NCI-H146 treated with DMSO at 0.1 percent for 48 hours (cell line): Measurements from ENCODE around the gene CREBBP.

Experiments
- DNase-seq: peaks from one replicate; lab custom pipeline; 2025; ENCODE audit not compliant: unreplicated experiment; lab: John Stamatoyannopoulos, UW

CREBBP gene

GRCh38 chr16:3879887-3880564, 487 bp downstream of the CREBBP start:
- peak; percentile 36 for DNase-seq

GRCh38 chr16:3879258-3879886, 1.1 kb downstream of the CREBBP start:
- no peak for DNase-seq

- DNase-seq, result no peak
Observed at GRCh38 chr16:3878610-3879009, 1.9 kb downstream of the CREBBP start.

GRCh38 chr16:3876695-3877094, 3.8 kb downstream of the CREBBP start:
- no peak for DNase-seq

- no peak for DNase-seq
Observed at GRCh38 chr16:3876160-3876559, 4.4 kb downstream of the CREBBP start.

DNA sequence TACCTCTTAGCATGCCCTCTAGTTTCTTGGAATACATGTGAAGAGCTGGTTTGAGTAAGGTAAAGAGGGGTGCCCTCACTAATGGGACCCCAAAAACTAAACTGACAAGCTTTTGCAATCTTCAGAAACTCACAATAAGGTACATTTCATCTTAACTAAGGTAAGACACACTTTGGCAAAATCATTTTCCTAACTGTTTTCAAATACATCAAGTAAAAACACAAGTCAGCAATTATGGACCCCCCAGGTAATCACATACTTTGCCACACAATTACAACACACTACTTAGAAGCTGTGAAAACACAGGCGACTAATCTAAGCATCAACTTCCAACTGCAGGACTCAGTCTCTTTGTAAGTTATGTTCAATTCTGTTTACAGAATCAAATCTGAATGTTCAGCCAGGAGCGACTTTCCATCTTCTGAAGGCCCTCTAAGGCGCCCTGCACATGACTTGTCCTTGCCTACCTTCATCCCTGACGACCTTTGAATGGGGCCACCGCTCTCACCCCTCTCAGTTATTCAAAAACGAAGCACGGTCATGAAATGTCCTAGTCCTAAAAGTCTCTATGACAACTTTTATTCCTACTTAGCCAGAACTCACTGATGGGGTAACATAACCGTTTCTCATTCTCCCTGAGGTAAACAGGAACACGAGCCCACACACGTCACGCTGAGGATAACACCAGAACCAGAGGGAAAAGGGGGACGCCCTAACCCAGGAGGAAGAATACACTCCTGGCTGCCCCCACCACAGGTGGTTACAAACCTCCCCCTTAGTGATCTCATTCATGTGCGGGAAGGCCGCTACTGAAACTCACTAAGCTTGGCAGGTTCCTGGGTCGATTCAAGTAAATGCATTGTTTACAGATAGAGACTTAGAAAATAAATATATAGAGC, 5.5 kb downstream of the CREBBP start:
- no peak for DNase-seq

- no peak for DNase-seq
Observed at GRCh38 chr16:3874242-3874641, 6.3 kb downstream of the CREBBP start.

DNA sequence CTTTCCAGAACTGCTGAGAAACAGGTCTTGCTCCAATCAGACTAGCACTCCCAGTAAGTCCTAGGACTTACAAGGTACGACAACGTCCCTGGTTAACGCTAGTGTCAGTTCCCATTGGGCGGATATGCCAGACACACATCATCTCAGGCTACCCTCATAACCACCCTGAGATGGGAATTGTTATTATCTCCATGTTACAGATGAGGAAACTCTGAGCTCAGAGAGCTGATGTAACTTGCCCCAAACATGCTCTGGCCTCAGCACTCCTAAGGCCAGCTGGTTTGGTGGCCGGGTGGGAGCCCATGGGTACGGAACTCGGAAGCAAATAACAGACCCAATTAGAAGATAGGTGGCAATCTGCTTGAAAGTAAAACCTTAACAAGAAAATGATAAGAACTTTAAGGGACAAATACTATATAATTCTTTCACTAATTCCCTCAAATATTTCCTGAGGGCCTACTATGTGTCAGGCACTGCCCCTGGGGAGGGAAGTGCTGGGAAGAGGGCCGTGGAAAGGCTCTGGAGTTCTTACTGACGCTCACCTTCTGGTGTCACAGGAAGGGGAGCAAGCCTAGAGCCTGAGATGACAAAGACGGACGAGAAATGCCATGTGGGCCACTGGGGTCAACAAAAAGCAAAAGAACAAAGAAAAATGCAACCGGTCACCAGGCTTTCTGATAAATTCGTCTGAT, 6.9 kb downstream of the CREBBP start:
- no peak for DNase-seq

DNA sequence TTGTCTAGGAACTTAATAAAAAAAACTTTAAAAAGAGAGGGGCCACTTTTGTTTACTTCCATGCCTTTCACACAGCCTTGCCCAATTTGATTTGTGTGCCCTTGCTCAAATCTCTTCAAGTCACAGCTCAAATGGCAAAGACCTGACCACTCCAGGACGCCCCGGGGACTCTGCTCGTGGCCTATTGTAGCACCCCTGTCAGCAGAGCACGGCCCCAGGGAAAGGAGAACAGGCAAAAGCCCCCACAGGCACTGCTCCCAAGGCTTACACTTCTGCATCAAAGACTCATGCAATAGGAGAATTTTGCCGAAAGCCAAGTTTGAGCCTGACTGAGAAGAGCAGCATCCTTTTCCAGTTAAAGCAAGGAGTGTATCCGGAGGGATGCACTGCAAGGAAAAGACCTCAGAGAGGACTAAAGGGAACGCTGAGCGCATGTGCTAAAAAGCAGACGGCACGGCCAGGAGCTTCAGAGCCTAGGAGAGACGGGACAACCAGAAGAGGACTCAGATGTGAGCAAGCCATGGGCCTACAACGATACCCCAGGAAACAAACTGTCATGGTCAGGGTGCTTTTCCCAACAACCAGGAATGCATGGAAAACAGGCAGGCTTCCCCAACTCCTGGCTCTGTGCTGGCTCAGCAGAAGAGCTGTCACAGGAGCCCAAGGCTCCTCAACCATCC, 8.2 kb downstream of the CREBBP start:
- DNase-seq, result no peak

DNA sequence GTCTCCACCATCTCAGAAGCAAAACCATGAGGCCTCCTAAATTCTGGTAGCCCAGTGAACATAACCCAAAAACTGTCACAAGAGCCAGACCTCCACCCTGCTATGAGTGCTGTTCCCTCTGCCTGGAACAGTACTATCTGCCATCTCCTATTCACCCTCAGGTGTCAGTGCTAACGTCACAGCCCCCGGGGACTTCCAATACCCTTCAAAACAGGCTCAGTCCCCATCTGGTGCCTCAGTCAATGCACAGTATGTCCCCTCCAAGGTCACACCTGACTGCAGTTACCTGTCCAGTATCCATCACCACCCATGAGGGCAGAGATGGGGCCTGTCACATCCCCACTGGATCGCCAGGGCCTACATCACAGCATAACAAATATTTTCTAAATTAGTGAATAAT, 11.5 kb downstream of the CREBBP start:
- DNase-seq, result no peak

- DNase-seq, result no peak
Observed at GRCh38 chr16:3868556-3868955, 12.0 kb downstream of the CREBBP start.

DNA sequence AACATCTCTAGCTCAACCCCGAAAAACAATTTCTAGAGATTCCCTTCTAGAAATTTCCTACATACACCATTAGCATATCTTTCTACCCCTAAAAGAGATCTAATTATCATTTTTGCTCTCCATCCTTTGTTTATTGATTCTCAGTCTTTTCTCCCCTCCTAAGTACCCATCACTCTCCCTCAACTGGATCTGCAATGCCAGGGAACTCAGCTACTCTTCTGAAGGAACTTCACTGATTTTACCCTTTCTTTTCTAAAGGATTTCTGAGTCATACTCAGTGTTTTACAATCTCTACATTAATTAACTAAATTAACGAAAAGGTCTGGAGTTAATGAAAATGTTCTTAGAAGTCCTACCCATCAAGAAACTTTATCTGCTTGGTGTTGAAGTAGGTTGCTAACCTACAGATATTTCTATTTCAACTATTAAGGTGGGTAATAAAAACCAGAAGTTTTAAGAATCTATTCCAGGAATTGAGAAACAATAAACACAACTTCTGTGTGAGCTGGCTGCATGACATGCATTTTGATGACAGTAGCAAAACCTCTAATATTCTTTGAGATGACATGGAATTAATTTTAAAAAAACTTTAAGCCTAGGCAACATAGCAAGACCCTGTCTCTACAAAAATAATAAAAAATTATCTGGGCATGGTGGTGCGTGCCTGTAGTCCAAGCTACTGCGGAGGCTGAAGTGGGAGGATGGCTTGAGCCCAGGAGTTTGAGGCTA, 13.6 kb downstream of the CREBBP start:
- DNase-seq, result no peak

DNA sequence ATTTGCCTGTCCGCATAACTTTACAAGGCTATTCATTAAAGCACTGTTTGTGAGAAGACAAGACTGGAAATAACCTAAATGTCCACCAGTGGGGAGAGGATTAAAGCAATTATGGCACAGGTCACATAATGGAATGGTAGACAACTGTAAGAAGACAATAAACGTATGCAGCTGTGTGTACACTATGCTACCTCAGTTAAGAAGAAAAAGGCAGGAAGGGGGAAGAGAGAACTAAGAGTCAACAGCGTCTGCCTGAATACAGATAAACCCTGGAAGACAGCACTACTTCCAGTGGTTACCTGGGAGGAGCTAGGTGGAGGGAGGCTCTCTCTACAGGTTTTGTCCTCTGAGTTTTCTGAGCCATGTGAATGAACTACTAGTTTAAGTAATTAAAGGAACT, 15.3 kb downstream of the CREBBP start:
- peak; percentile 85 for DNase-seq

DNA sequence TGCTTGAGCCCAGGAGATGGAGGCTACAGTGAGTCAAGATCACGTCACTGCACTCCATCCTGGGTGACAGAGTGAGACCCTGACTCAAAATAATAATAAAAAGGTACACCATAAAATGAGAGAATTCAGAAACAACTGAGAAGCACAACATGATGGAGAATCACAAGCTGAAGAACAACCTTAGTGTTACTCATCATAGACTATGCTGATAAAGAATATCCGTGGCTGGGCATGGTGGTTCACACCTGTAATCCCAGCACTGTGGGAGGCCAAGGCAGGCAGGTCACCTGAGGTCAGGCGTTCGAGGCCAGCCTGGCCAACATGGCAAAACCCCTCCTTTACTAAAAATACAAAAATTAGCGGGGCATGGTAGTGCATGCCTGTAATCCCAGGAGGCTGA, 16.0 kb downstream of the CREBBP start:
- DNase-seq, result no peak

DNA sequence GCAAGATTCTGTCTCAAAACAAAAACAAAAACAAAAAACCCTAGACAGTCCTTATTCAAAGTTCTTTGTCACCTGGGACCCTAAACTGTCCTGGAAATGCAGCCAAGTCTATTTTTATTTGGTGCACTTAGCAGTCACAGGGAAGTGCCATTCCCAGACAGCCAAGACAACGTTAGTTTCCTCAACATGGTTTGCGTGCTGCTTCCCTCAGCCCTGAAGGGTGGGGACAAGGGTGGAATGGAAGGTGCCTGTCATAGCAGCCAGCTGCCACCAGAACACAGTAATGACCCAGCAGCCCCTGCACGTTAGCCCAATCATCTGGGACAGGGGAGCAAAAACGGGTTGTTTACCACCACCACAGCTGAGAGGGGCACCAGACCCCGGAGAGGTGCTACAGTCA, 16.9 kb downstream of the CREBBP start:
- no peak for DNase-seq

DNA sequence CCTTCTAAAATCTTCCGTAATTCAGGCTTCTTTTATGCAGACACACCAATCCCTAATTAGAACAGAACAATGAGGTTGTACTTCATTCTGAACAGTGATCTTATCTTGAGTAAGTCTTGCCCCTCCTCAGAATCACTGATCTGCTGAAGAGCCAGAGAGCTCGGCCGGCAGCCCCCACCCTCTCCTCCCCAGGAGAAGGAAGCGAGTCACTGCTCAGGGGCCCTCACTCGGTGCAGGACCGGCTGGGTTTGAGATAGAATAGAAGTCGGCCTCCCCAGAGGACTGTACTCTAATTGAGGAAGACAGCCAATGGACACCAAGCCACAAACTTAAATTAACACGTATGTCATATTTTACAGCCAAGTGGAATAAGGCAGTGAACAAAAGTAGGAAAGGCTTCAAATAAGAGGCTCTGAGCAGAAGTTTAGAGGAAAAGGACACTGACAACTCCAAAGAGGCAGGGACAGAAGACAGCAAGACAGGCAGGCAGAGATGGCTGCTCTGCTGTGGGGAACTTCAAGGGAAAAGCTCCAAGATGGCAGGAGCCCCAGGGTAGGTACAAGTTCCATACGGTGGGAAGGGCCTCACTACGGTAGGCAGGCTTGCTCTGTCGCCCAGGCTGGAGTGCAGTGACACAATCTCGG, 18.6 kb downstream of the CREBBP start:
- no peak for DNase-seq

GRCh38 chr16:3859889-3860288, 20.6 kb downstream of the CREBBP start:
- no peak for DNase-seq

DNA sequence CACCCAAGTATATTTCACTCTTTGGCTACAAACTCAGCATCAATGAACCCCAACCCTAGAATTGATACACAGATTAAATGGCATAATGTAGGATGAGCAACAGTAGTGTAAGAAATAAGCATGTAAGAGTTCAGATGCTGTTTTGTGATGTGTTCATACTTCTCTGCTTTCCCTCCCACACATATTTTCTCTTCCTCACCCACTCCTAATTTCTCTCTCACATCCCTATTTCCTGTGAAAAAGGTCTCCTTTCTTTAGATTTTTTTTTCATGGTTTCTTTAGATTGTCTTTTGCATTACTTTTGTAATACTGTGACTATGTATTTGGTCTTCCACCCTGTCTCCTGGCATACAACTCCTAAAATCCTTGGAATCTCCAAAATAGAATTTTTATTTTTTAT, 21.7 kb downstream of the CREBBP start:
- no peak for DNase-seq

- no peak for DNase-seq
Observed at GRCh38 chr16:3857189-3858043, 23.1 kb downstream of the CREBBP start.
